ENCODE measurements around the gene FOXL2. TPM values are rescaled to one million over a fixed set of nuclear protein-coding genes. Genes with fewer than 3 reads are reported as not detected.
"Not testable (repeated sequence)": the region's sequence is repeated elsewhere in the genome, so short reads cannot be mapped to it uniquely, and the experiment has no call there.

The FOXL2 gene
- total RNA-seq, 1 experiment from 2014 or later, result not detected

DNA sequence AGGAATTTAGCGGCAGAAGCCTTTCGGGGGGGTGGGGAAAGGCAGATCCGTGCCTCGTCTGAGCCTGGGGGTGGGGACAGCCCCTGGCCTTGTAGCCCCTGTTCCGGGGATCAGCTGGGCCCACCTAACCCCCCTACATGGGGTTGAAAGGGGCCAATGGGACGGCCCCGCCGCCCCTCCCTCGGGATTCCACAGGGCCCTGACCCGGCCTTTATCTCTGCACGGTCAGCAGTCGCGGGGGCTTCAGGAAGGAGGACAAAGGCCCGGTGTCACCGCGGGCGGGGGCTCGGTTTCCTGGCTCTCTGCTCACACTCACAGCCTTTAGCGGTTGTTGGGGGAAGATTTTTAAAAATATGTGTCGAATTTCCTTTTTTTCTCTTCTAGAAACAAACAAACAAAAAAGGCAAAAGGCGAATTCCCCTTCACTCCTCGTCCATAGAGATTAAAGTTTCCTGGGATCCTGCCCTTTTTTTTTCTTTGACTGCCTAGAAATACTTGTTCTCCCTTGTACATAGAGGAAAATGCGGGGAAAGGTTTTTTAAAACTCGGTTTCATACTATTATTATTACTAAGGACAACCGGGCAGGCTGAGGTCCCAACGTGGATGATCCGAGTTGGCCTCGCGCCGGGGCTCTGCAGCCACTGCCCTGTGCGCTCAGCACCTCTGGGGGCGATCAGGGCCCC, 7.9 kb downstream of the FOXL2 start:
- DNase-seq, result no peak
- Histone ChIP-seq H3K27me3 (no peaks in the 10 kb centered on the region), H3K4me3 (no peak overlapping the region), H3K9me3 (no peaks in the 10 kb centered on the region; the same call in 1 of the 2 replicates), H3K36me3 (no peaks in the 10 kb centered on the region)

DNA sequence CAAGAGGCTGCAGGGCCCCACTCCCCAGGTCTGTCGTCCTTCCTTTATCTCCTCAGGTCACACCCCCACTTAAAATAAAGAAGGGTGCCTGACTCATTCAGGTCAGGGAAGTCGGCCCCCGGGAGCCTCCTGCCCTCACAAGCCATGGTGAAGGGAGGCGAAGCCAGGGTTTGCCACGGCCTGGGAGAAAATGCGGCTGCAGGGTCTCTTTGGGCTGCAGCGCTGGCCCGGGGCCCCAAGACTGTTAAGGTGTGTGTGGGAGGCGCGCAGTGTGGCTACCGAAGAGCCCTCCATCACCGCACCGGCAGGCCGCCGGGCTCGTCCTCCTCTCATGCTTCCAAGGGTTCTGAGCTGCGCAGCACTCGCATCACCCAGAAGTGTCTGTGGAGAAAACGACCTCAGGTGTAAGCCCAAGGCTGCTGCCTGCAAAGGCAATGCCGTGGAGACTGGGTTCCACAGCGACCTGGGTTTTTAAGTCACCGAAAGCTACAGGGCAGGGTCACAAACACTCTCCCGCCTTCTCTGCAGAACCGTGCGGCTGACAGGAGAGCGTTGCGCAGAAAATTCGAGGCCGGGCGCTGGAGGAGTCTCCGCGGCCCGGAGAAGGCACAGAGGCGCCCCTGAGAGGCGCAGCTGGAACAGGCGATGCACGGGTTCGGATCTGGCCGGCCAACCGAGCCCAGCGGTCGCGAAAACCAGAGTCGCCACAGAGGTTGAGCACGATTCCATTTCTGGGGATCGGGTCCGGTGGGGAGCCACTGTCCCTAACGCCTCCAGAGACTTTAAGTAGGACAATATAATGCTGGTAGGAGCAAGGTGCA, 8.7 kb downstream of the FOXL2 start:
- no peak overlapping the region for H3K4me3 ChIP-seq
- DNase-seq, result no peak
- no peaks in the 10 kb centered on the region; the same call in 1 of the 2 replicates for H3K9me3 ChIP-seq
- H3K27me3 ChIP-seq, result no peaks in the 10 kb centered on the region
- no peaks in the 10 kb centered on the region for H3K36me3 ChIP-seq

GRCh38 chr3:138937690-138938055, 9.3 kb downstream of the FOXL2 start:
- Histone ChIP-seq H3K27me3 (no peaks in the 10 kb centered on the region), H3K4me3 (no peak overlapping the region), H3K36me3 (no peaks in the 10 kb centered on the region), H3K9me3 (no peaks in the 10 kb centered on the region; the same call in 1 of the 2 replicates)
- no peak for DNase-seq

DNA sequence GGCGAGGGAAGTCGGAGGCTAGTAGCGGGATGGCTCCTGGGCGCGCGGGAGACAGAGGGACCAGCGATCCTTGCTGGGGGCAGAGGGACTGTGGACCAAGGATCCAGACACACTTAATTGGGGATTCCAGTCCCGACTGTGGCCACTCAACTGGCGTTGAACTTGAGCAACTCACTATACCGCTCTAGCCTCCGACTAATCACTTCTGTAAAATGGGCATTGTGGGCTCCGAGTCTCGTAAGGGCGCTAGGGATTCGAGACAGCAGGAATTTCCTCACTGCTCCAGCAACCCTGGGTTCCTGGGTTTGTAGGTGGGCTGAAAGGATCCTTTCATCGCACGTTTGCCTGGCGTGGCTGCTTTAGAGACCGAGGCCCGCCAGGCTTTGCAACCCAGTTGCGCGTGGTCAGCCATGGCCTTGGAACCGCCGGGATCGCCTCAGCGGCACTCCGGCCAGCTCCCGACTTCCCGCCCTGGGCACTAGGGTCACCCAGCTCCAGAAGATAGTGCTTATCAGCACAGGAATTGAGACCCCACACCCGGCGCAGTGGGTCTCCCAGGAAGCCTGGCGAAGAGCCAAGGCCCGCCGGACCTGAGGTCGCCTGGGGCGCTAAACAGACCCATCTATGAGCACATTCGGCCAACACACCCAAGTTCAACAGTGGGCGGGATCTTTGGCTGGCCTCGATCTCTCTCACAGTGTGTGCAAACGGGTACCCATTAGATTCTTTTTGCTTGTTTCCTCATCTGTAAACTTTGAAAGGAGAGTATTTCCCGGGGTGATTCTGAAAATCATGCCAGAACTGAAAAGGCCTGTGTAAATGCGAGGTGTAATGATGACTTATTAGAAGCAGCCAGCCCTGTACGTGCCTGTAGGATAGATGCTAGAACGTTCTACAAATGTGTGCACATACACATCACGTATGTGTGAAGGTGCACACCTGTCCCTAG, 9.9 kb downstream of the FOXL2 start:
- no peaks in the 10 kb centered on the region for H3K36me3 ChIP-seq
- no peaks in the 10 kb centered on the region for H3K27me3 ChIP-seq
- no peak overlapping the region; the same call in 1 of the 2 replicates for H3K4me3 ChIP-seq
- H3K9me3 ChIP-seq, result no peaks in the 10 kb centered on the region; the same call in 1 of the 2 replicates
- no peak for DNase-seq

- Histone ChIP-seq H3K36me3 (no peaks in the 10 kb centered on the region), H3K9me3 (no peaks in the 10 kb centered on the region; the same call in 1 of the 2 replicates), H3K27me3 (no peaks in the 10 kb centered on the region), H3K4me3 (peak overlapping the region; percentile 46)
- DNase-seq, result peak; percentile 83
Measured at GRCh38 chr3:138935863-138936740, 10.8 kb downstream of the FOXL2 start.

DNA sequence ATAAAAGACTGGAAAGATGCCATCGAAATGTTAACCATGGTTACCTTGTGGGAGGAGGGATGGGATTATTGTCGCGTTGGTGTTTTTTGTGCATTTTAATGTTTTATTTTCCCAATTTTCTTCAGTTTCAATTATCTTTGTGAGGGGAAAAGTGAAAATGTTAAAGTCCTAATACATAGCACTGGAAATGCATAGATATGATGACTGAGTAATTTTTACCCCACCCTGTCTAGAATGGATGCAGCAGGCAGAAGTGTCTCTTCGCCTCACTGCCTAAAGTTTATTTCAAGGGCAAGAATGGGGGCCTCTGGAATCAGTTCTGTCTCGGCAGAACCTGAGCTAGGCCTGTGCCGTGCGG, 11.5 kb downstream of the FOXL2 start:
- Histone ChIP-seq H3K36me3 (no peaks in the 10 kb centered on the region), H3K27me3 (no peaks in the 10 kb centered on the region), H3K4me3 (peak overlapping the region; percentile 46), H3K9me3 (no peaks in the 10 kb centered on the region; the same call in 1 of the 2 replicates)
- no peak for DNase-seq

- H3K27me3 ChIP-seq, result no peaks in the 10 kb centered on the region
- DNase-seq, result no peak
- no peaks in the 10 kb centered on the region; the same call in 1 of the 2 replicates for H3K9me3 ChIP-seq
- H3K4me3 ChIP-seq, result no peak overlapping the region
- H3K36me3 ChIP-seq, result no peaks in the 10 kb centered on the region
Measured at GRCh38 chr3:138933981-138934691, 12.8 kb downstream of the FOXL2 start.

DNA sequence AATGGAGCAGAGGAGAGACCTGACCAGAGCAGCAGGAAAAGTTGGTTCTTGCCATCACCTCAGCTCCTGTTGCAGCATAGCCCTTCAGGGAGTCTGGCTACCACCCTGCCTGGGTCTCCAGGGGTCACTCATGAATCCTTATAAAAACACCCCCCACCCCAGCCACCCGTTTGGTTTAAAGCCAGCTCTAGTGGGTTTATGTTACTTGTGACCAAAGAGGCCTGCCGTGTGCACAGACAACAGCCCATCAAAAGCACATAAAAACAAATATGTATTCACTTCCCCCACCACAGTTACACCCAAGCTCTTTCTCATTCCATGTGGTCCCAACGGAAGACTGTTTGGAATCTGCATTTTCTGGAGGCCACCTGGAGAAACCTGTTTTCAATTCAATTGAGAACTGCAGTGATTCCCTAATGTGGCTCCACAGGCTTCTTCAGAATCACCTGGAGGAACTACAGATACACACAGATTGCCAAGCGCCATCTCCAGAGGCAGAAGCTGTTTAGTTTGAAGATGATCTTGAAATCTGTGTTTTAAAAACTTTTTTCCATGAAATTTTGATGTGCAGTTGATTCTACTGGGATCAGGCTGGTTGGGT, 13.8 kb downstream of the FOXL2 start:
- no peak for DNase-seq
- Histone ChIP-seq H3K9me3 (no peaks in the 10 kb centered on the region; the same call in 1 of the 2 replicates), H3K4me3 (no peak overlapping the region), H3K36me3 (no peaks in the 10 kb centered on the region), H3K27me3 (no peaks in the 10 kb centered on the region)

DNA sequence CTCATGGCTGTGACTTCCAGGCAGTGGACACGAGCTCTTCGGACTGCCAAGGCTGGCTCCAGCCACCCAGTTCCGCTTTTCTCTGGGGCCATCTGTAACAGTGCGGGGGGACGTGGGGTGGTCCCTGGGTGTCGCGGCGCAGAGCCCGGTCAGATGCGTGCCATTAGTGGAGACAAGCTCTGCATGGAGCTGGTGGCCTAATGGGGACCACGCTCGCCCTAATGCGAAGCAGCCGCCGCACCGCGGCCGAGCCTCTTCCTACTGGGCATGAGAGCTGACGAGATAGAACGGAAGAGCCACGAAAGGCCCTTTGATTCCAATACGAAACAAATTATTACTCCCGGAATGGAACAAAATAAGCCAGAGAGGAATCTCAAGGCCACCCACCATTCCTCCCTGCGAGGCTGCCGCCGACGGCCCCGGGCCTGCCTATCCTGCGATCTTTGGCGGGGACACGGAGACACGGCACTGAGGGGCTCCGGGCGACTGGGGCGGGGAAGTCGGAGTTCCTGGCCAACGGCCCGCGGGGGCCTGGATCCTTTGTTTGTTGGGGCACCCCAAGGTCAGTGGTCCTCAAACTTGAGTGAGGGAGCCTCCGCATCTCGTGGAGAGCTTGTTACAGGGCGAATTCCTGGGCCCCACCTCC, 18.1 kb downstream of the FOXL2 start:
- H3K36me3 ChIP-seq, result no peaks in the 10 kb centered on the region

DNA sequence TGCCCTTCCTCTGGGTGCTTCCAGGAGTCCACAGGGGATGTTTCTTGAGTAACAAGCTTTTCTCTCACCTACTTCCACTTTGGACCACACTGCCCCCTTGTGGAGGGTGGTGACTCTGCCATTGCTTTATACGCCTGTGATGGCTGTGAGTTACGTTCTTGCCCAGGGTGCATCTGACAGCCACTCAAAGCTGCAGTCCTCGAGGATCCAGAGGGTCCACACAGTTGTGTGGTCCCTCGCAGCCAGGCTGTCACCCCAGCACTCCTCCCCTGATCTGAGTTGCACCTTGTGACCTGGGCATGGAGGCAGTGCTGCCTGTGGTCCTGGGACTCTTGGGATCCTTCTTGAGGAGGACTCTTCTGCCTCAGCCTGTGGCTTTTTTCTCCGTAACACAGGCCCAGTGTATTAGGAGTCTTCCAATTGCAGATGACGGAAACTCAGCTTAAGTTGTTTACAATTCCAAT, 23.4 kb downstream of the FOXL2 start:
- no peaks in the 10 kb centered on the region for H3K36me3 ChIP-seq
- H3K27me3 ChIP-seq, result no peaks in the 10 kb centered on the region
- H3K4me3 ChIP-seq, result no peak overlapping the region
- DNase-seq, result peak; percentile 76
- no peaks in the 10 kb centered on the region for H3K9me3 ChIP-seq

More for the DNA sequence above, 18.1 kb downstream of the FOXL2 start:
- Histone ChIP-seq H3K4me3 (no peak overlapping the region), H3K9me3 (no peaks in the 10 kb centered on the region), H3K27me3 (no peaks in the 10 kb centered on the region)
- no peak for DNase-seq

- not testable (repeated sequence) for H3K4me3 ChIP-seq, H3K9me3 ChIP-seq, DNase-seq, H3K27me3 ChIP-seq, H3K36me3 ChIP-seq
Measured at GRCh38 chr3:138922400-138922799, 24.5 kb downstream of the FOXL2 start.

GRCh38 chr3:138921316-138922292, 25.3 kb downstream of the FOXL2 start:
- Histone ChIP-seq H3K27me3 (no peaks in the 10 kb centered on the region), H3K4me3 (no peak overlapping the region), H3K36me3 (no peaks in the 10 kb centered on the region), H3K9me3 (no peaks in the 10 kb centered on the region)
- DNase-seq, result peak; percentile 93

GRCh38 chr3:138919325-138919724, 27.6 kb downstream of the FOXL2 start:
- Histone ChIP-seq H3K36me3 (no peaks in the 10 kb centered on the region), H3K9me3 (no peaks in the 10 kb centered on the region), H3K27me3 (no peaks in the 10 kb centered on the region), H3K4me3 (no peak overlapping the region)
- DNase-seq, result no peak

DNA sequence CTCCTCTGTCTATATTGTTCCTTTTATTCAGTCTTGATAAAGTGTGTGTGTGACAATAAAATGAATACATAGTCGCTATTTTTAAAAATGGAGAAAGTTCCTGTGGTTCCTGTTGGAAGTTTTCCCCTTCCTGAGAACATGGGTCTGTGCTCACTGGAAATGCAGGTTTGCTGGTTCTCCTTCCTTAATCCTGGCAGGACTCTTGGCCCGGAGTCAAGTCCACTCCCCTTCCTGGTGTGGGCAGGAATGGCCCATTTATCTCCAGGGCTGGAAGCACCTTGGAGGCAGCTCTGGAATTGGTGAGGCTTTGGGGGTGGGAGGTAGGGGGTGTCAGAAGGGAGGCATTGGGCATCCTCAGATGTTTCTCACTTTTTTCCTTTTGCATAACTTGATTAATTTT, 30.1 kb downstream of the FOXL2 start:
- no peaks in the 10 kb centered on the region for H3K36me3 ChIP-seq
- H3K27me3 ChIP-seq, result no peaks in the 10 kb centered on the region
- H3K4me3 ChIP-seq, result no peak overlapping the region
- no peaks in the 10 kb centered on the region for H3K9me3 ChIP-seq
- peak; percentile 43 for DNase-seq

Data from MG63 (cell line).